Breast epithelium (tissue), 3 donors: ENCODE data around the gene GDAP1L1.

Experiments used
- CTCF ChIP-seq, 3 donors: fragments of 450-650 bp; IDR thresholded peaks; one replicate each; pipeline ENCODE4 v1.5.1; 2016 to 2017; ENCODE audit warnings: antibody characterized with exemption in 3 of 3, mild to moderate bottlenecking in 3 of 3, moderate library complexity in 3 of 3
- POLR2A ChIP-seq: fragments of 450-650 bp; IDR thresholded peaks from one replicate; pipeline ENCODE4 v1.6.1; 2016; ENCODE audit warnings: antibody characterized with exemption, mild to moderate bottlenecking, moderate library complexity

- no peak for TF ChIP-seq CTCF (IDR thresholded peaks at IDR 0.05)
- TF ChIP-seq POLR2A = no peak
Observed at GRCh38 chr20:44248410-44248759, 1.3 kb downstream of the GDAP1L1 start.
